Upper lobe of right lung (tissue), 1 donor: ENCODE results near the gene ZFAND3. TPM values are rescaled to one million over a fixed set of nuclear protein-coding genes. Genes with fewer than 3 reads are reported as not detected.
"Not testable (repeated sequence)": the region's sequence is repeated elsewhere in the genome, so short reads cannot be mapped to it uniquely, and the experiment has no call there.

Source experiments
- ATAC-seq: fragments of 200-7000 bp; cut with Tn5 transposase; one replicate; pipeline ENCODE4 v1.9.1; 2020; ENCODE audit warnings: mild to moderate bottlenecking, moderate library complexity
- DNase-seq: peaks from one replicate; pipeline ENCODE4 v3.0.0-alpha.2; 2020
- H3K27ac ChIP-seq: fragments of 200-600 bp; one replicate; pipeline ENCODE4 v1.8.0; 2022
- H3K27me3 ChIP-seq: fragments of 200-600 bp; one replicate; pipeline ENCODE4 v1.8.0; 2022; ENCODE audit warnings: mild to moderate bottlenecking
- H3K36me3 ChIP-seq: fragments of 200-600 bp; one replicate; pipeline ENCODE4 v1.8.0; 2022
- H3K4me1 ChIP-seq: fragments of 200-600 bp; one replicate; pipeline ENCODE4 v1.8.0; 2022
- H3K4me3 ChIP-seq: fragments of 200-600 bp; one replicate; pipeline ENCODE4 v1.8.0; 2022; ENCODE audit warnings: mild to moderate bottlenecking
- H3K9me3 ChIP-seq: fragments of 200-600 bp; one replicate; pipeline ENCODE4 v1.8.0; 2022
- CTCF ChIP-seq: fragments of 200-600 bp; IDR thresholded peaks from one replicate; pipeline ENCODE4 v1.8.0; 2022; ENCODE audit warnings: antibody characterized with exemption
- intact Hi-C: fragments of 100-400 bp; cut with DNase I; formaldehyde crosslinking; loops from one replicate; pipeline ENCODE4 v1.11.0; 2022
- total RNA-seq: library from RNA; stranded (reverse); fragmentation: NEBNext Ultra II Directional; extraction: Animal tissue kit (Norgen Biotek cat#: 25700); gene quantifications from one replicate; pipeline ENCODE4 v1.2.1, GENCODE V29; 2021
- donor health status: DM: no; HTN: yes; CAD: no; lungs with severe emphysema.

ZFAND3 gene
- total RNA-seq, 1 donor from 2014 or later, result 69.1 TPM

GRCh38 chr6:37960139-37960935, 140.8 kb downstream of the ZFAND3 start:
- TF ChIP-seq CTCF, result no peak
- no peak for DNase-seq
- no peak overlapping the region for H3K4me3 ChIP-seq
- intact Hi-C loops, result no loop called here
- no peaks in the 10 kb centered on the region for H3K36me3 ChIP-seq
- ATAC-seq, result no peak
- no peaks in the 10 kb centered on the region for H3K9me3 ChIP-seq
- no peak overlapping the region for H3K27ac ChIP-seq
- no peaks in the 10 kb centered on the region for H3K27me3 ChIP-seq
- H3K4me1 ChIP-seq, result peaks cover 8% of the 10 kb centered on the region

DNA sequence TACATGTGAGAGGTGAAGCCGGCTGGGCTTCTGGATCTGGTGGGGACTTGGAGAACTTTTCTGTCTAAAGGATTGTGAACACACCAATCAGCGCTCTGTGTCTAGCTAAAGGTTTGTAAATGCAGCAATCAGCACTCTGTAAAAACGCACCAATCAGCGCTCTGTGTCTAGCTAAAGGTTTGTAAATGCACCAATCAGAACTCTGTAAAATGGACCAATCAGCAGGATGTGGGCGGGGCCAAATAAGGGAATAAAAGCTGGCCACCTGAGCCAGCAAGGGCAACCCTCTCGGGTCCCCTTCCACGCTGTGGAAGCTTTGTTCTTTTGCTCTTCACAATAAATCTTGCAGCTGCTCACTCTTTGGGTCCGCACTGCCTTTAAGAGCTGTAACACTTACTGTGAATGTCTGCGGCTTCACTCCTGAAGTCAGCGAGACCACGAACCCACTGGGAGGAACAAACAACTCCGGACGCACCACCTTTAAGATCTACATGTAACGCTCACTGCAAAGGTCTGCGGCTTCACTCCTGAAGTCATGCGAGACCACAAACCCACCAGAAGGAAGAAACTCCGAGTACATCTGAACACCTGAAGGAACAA, 143.1 kb downstream of the ZFAND3 start:
- H3K4me1 ChIP-seq, H3K36me3 ChIP-seq, intact Hi-C loops, ATAC-seq, H3K27ac ChIP-seq, DNase-seq, H3K9me3 ChIP-seq, H3K4me3 ChIP-seq, H3K27me3 ChIP-seq: not testable (repeated sequence)

GRCh38 chr6:37965964-37966676, 146.6 kb downstream of the ZFAND3 start:
- Histone ChIP-seq H3K4me1 (peaks cover 9% of the 10 kb centered on the region), H3K27me3 (no peaks in the 10 kb centered on the region), H3K36me3 (no peaks in the 10 kb centered on the region), H3K27ac (no peak overlapping the region), H3K4me3 (no peak overlapping the region), H3K9me3 (no peaks in the 10 kb centered on the region)
- no peak for ATAC-seq
- intact Hi-C loops, result no loop called here
- no peak for TF ChIP-seq CTCF
- no peak for DNase-seq

GRCh38 chr6:37966801-37967200, 147.3 kb downstream of the ZFAND3 start:
- Histone ChIP-seq H3K36me3 (no peaks in the 10 kb centered on the region), H3K4me1 (peaks cover 9% of the 10 kb centered on the region), H3K27me3 (no peaks in the 10 kb centered on the region), H3K9me3 (no peaks in the 10 kb centered on the region), H3K4me3 (no peak overlapping the region), H3K27ac (no peak overlapping the region)
- no peak for DNase-seq
- no peak for TF ChIP-seq CTCF
- no peak for ATAC-seq
- intact Hi-C loops, result no loop called here

GRCh38 chr6:37967651-37968050, 148.1 kb downstream of the ZFAND3 start:
- no peak for TF ChIP-seq CTCF
- peaks cover 16% of the 10 kb centered on the region for H3K4me1 ChIP-seq
- no peaks in the 10 kb centered on the region for H3K27me3 ChIP-seq
- intact Hi-C loops, result no loop called here
- H3K9me3 ChIP-seq, result no peaks in the 10 kb centered on the region
- no peak for DNase-seq
- H3K4me3 ChIP-seq, result no peak overlapping the region
- no peak for ATAC-seq
- no peaks in the 10 kb centered on the region for H3K36me3 ChIP-seq
- H3K27ac ChIP-seq, result no peak overlapping the region

- Histone ChIP-seq H3K9me3 (peaks cover 9% of the 10 kb centered on the region), H3K36me3 (no peaks in the 10 kb centered on the region), H3K27me3 (no peaks in the 10 kb centered on the region), H3K27ac (no peak overlapping the region), H3K4me1 (peaks cover 15% of the 10 kb centered on the region), H3K4me3 (no peak overlapping the region)
- no peak for ATAC-seq
- DNase-seq, result no peak
- TF ChIP-seq CTCF, result no peak
- intact Hi-C loops, result no loop called here
These were observed 151.7 kb downstream of the ZFAND3 start for GRCh38 chr6:37971266-37971665.
